B cell (primary cell): Measurements from ENCODE around the gene SAPCD2.

Experiments
- CTCF ChIP-seq: fragments of 200-600 bp; IDR thresholded peaks from one replicate; pipeline ENCODE4 v1.8.0; 2022; ENCODE audit warnings: antibody characterized with exemption, mild to moderate bottlenecking
- EZH2 ChIP-seq: IDR thresholded peaks from 2 replicates; pipeline ENCODE4 v1.6.1; 2012; ENCODE audit warnings: borderline replicate concordance, low read depth, mild to moderate bottlenecking, moderate library complexity, low read length; ENCODE audit not compliant: insufficient read depth, poor library complexity, severe bottlenecking

- no peak for TF ChIP-seq CTCF
- TF ChIP-seq EZH2, result no peak
Observed at GRCh38 chr9:137021568-137021978, 48.8 kb downstream of the SAPCD2 start.
